Inferior parietal cortex (tissue), 1 donor: ENCODE results near the gene FUS.
"Not testable (repeated sequence)": the region's sequence is repeated elsewhere in the genome, so short reads cannot be mapped to it uniquely, and the experiment has no call there.

Experiments used
- DNase-seq: peaks from one replicate; pipeline ENCODE4 v3.0.0-alpha.2; 2016; ENCODE audit errors: extremely low spot score

The FUS gene

DNA sequence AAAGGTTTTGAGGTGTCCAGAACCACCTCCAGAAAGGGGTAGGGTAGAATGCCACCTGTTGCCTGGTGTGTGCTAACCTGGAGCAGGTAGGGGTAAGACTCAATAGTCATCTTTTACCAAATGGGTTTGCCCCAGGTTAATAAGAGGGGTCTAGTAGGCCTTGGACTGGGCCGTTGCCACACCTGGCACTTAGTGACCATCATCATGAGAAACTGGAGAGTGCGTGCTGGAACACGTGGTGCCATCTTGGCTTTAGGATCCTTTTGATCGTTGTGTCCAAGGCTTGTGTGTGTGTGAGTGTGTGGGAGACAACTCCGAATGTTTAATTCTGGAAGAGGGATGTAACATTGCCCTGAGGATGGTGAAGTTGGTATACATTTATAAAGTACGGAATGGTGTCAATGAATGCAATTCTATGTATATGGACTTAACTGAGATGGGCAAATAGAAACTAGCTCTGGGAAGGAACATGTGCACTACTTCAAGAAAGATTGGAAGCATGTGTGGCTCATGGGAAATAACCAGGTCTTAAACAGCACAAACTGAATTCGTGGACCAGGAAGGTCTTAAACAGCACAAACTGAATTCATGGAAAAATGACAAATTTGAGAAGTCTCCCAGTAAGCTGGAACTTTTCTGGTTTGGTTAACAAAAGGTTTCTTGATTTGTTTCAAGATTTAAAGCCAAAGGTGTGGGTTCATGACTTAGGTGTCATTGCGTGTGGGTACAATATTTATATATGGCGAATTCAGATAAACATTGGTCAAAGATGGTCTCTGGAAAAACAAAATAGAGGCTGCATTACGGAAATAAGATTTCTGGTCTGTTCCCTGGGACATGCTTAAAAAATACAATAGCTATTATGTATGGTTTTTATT, 7.2 kb downstream of the FUS start:
- DNase-seq: no peak

DNA sequence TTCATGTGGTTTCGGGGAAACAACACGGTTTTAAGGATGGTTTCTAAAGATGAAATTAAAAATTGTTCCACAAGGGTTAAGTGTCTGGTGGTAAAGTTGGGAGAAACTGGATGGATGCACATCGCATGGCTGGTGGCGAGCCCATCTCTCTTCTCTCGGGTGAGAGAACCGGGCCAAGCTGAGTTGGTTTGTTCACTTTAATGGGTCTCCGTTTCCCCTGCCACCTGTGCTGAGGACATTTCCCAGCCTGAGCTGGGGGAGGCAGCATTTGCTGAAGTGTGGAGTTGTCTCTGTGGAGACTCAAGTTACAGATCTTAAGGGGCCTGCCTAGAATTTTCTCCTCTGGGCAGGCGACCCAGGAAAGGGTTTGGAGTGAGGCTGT, 7.9 kb downstream of the FUS start:
- no peak for DNase-seq

DNA sequence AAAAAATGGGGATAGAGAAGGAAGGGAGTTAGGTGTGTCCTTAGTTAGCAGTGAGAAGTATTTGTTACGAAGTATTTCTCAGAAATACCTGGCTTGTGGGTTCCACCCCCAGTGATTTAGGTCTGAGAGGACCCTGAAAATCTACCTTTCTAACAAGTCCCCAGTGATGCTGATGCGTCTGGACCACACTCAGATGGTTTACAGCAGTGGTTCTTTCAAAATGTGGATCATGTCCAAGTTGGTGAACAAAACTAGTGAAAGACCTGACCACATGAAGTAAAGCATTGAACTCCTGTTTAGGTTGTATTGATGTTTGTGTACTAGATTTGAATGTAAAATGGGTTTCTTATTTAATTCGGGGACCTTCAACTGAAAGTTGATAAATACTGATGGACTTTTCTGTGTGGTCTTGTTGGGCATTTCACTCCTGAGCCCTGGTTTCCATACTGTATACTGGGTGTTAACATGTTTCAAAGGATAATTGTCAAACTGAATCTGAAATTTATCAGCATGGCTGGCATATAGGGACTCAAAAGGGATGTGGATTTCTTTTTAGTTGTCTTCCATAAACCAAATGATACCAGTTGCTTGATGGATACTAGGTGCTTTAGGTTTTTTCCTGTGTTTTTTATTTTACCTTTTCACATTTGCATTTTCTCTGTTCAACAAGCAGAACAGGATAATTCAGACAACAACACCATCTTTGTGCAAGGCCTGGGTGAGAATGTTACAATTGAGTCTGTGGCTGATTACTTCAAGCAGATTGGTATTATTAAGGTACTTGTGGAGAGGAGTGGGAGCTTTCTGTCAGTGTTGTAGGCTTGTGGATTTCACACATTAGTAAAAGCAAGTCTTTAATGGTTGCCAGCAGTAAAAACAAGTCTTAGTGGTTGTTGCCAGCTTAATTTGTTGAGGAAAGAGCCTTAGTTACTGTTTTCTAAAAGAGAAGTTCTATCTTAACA, 8.8 kb downstream of the FUS start:
- DNase-seq: no peak

DNA sequence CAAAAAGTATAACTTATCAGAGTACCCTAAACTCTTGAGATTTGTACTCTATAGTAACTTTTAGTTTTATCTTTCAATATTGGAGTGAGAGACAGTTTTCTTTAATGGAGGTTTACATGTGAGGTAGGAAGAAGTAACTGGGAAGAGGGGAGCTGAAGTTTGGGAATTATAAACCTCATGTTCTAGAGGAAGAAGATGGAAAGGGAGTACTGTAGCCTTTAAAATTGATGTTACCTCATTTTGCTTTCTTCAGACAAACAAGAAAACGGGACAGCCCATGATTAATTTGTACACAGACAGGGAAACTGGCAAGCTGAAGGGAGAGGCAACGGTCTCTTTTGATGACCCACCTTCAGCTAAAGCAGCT, 9.5 kb downstream of the FUS start:
- no peak for DNase-seq

DNA sequence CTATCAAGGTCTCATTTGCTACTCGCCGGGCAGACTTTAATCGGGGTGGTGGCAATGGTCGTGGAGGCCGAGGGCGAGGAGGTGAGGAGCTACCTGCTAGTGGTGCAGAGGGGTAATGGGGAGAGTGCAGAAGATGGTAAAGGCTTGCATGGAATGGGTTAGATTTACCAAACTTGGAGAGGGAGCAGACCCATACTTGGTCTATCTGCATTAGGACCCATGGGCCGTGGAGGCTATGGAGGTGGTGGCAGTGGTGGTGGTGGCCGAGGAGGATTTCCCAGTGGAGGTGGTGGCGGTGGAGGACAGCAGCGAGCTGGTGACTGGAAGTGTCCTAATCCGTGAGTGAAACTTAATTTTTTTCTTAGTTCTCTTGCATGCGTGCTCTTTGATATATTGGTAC, 10.1 kb downstream of the FUS start:
- DNase-seq: no peak

DNA sequence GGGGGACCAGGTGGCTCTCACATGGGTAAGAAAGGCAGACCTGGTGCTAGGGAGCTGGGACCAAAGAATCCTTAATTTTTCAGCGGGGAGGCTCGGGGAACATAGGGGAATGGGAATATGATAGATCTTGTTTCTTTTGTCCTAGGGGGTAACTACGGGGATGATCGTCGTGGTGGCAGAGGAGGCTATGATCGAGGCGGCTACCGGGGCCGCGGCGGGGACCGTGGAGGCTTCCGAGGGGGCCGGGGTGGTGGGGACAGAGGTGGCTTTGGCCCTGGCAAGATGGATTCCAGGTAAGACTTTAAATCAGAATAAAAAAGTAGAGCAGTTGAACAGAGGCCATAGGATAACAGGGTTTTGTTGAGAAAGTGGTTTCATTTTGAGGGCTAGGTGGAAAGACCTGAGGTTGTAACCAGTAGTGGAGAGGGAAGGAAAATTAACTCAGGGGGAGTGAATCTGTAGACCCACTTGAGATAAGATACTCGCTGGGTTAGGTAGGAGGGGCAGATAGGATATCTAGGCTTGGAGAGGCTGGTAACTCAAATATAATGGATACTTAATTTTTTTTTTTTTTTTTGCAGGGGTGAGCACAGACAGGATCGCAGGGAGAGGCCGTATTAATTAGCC, 11.0 kb downstream of the FUS start:
- no peak for DNase-seq

DNA sequence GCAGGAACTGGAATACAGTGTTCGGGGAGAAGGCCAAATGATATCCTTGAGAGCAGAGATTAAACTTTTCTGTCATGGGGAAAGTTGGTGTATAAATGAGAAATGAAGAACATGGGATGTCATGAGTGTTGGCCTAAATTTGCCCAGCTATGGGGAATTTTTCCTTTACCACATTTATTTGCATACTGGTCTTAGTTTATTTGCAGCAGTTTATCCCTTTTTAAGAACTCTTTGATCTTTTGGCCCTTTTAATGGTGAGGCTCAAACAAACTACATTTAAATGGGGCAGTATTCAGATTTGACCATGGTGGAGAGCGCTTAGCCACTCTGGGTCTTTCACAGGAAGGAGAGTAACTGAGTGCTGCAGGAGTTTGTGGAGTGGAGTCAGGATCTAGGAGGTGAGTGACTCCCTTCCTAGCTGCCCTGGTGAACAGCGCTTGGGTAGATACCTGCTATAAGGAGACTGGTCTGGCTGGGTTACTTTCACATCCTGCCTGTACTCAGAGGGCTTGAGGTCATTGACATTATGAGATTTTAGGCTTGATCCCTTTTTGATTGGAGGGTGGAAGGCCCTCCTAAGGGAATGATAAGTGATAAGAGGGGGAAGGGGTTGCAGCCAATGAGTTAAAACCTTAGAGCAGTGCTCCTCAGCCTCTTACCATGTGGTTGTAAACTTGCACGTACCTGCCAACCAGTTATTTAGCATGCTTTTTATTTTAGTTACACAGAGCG, 11.9 kb downstream of the FUS start:
- no peak for DNase-seq

DNA sequence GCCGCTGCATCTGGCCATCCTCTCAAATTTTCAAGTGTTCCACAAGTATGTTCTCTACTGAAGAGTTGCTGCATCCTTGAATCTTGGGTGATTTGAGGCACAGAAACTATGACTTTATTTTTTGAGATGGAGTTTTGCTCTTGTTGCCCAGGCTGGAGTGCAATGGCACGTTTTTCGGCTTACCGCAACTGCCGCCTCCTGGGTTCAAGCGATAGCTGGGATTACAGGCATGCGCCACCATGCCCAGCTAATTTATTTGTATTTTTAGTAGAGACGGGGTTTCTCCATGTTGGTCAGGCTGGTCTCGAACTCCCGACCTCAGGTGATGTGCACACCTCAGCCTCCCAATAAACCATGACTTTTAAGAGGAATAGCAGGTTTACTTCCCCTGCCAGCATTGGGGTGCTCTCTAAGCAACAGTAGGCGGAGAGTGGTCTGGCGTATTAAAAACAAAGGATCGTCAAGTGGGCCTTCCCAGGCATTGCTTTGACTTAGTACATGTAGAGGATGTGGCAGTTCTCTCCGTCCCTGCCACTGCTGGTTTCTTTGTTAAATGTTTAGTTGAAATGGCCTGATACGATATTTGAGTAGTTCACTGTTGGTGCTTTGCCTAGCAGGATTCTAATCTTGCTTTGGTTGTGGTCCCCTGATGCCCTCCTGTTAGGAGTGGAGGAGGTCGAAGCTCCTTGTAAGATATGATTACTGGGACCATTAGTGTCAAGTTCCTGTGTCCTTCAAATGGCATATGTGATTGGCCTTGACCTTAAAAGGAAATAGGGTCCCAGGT, 13.1 kb downstream of the FUS start:
- DNase-seq: no peak

DNA sequence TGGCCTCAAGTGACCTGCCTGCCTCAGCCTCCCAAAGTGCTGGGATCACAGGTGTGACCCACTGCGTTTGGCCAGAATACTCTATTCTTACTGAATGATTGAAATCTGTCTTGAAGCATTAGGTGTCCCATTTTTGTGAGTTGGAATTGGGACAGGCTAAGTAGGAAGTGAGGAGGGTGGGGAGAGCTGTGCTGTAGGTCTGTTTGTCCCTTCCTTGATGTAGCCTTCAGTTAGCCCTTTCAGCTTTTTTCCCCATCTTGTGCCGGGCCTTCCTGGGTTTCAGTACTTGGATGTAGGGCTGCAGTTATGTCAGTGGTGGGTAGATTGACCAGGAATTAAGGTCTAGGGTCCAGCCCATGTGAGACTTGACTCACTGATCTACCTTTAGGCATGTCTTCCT, 13.9 kb downstream of the FUS start:
- no peak for DNase-seq

DNA sequence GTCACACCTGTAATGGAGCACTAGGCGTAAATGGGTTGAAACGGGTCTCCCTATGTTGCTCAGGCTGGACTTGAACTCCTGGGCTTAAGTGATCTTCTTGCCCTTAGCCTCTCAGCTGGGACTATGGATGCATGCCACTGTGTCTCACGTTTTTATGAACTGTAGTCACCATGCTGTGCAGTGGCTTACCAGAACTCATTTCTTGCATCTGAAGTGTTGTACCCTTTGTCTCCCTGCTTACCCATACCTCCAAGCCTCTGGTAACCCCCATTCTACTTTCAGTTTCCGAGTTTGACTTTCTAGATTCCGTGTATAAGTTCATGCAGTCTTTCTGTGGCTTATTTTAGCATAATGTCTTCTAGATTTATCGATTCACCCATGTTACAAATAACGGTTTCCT, 15.0 kb downstream of the FUS start:
- DNase-seq: no peak

DNA sequence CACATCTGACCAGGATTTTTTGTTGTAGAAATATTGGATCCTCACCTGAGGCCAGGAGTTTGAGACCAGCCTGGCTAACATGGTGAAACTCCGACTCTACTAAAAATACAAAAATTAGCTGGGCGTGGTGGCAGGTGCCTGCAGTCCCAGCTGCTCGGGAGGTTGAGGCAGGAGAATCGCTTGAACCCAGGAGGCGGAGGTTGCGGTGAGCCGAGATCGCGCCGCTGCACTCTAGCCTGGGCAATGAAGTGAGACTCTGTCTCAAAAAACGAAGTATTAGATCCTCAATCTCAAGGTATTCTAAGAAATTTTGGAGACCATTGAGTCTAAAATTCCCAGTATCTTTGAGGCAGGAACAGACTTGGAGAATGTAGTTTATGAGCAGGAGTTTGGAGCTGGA, 15.9 kb downstream of the FUS start:
- not testable (repeated sequence) for DNase-seq

DNA sequence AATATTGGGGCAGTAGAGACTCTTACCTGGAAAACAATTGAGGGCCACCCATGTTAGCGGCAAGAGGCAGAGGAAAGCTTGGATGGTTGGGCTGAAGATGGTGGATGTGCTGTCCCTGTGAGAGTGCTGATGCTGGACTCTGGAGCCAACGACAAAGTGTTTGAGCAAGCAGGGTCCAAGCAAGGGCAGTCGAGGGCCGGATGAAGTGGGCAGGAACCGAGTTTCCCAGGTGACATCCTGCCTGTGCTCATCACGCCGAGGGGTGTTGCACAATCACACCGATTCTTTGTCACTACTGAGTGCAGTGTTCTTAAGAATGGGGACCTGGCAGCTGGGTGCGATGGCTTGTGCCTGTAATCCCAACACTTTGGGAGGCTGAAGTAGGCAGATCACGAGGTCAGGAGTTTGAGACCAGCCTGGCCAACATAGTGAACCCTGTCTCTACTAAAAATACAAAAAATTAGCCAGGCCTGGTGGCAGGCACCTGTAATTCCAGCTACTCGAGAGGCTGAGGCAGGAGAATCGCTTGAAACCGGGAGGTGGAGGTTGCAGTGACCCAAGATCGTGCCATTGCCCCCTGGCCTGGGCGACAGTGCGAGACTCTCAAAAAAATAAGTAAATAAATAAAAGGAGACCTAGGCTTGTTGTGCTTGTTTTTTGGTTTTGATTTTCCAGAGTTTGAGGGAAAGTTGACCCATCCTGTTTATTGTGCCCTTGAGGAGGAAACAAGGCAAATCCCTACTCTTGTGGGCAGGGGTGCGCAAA, 16.6 kb downstream of the FUS start:
- DNase-seq: no peak

DNA sequence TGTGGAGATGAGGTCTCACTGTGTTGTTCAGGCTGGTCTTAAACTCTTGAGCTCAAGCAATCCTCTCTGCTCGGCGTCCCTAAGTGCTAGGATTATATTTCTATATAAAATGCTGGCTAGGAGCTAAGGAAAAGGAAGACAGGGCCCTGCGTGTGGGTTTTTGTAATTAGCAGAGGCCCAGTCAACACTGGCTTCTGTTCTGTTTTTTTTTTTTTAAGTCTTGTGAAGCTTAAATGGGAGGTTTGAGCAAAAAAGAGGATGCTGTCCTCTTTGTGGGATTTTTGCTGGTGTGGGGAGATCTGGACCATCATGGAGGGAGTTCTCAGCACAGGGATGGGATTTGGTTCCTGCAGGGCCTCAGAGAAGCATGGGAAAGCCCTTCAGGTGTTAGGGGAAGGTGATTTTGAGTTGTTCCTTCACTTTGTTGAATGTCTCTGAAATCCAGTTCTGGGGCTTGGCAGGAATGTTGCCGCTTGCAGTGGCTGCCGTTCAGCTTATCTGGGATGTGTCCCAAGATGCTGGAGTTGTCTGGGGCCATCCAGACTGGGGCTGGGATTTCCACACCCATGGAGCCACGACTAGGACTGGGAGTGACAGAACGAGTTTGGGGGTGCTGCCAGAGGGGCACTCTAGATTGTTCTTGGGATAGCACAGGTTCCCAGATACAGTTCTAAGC, 18.4 kb downstream of the FUS start:
- DNase-seq: no peak

DNA sequence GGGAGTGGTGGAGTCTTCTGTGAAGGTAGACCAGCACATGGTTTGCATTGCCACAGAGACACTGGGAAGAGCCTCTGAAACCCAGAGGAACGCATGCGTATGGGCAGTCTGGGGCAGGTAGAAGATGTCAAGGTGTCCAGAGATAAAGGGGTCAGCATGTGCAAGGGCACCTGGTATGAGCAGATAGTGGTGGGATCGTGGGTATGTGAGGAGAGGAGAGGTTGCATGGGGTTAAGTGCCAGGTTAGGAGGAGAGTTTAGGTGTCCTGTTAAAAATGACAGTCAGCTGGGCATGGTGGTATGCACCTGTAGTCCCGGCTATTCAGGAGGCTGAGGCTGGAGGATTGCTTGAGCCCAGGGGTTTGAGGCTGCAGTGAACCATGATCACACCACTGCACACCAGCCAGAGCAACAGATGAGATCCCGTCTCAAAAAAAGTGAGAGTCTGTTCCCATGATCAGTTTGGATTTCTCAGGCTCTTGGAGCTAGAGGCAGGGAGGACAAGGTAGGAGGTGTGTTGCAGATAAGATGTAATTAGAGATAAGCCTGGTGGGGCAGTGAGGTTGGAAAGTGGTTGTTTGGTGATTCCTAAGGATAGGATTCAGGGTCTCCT, 19.6 kb downstream of the FUS start:
- DNase-seq: no peak

DNA sequence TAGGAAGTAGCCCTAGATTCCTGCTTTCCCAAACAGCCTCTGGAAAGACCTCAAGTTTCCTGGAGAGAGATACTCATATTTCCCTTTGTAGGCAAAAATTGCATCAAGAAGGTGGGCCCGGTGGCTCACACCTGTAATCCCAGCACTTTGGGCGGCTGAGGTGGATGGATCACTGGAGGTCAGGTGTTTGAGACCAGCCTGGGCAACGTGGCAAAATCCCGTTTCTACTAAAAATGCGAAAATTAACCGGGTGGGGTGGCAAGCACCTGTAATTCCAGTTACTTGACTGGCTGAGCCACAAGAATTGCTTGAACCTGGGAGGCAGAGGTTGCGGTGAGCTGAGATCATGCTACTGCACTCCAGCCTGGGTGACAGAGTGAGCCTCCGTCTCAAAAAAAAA, 20.2 kb downstream of the FUS start:
- not testable (repeated sequence) for DNase-seq

DNA sequence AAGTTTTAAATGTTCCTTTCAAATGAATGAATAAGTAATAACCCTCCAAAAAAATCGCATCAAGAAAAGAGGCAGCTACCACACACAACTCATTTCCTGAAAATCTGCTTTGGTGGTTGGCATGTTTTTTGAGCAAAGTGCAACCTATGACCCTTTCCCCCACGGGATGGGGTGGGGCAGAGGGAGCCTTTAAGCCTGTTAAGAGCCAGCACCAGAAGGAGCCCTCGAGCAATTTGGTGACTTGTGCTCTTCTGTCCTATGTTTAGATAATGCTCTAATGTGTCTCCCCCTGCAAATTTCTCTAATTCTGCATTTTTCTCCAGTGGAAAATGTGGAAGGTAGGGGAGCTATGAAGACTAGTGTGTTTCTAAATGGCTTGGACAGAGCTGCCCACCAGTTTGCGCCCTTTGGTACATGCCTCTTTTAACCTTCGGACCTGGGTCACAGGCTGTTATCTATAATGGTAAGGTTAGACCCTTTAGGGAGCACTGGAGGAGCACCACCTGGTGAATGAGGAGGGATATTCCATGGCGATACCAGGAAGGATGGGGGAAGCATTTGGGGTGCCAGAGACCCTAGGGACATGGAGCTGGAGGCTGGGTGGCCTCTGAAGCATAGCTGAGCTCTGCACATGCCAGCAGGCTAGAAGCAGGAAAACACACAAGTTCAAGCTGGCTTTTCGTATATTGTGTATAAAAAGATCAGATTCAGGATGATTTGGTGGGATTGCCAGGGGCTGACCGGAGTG, 21.1 kb downstream of the FUS start:
- no peak for DNase-seq

DNA sequence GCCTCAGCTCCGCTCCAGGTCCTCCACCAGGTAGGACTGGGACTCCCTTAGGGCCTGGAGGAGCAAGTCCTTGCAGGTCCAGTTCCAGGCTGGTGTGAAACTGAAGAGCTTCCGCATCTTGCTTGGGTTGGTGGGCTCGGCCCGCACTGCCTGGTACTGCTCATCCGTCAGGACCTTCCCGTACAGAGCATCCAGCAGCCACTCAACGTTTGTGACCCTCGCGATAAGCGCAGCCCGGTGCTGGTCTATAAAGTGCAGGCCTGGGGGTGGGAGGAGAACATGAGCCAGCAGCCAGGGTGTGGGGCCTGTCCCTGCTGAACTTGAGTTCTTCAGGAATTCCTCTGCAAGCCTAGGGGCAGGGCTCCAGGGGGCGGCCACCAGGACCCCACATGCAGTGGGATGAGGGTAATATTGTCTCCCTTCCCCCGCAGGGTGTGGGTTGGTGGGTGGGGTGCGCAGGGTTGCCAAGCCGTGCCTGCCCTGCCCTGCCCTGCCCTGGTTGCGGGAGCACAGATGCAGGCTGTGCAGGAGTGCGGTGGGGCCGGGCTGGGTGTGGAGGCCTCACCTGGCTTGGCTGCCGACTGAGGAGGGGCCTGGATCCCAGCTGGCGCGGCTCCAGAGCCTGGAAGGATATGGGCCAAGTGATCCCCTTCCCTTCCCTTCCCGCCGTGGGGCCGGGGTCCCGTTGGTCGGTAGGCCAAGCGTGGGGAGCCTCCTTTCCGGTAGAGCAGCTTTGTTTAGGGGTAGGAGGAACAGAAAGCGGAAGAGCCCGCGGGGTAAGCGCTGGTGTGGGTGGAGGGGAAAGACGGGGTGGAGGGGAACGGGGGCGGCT, 21.9 kb downstream of the FUS start:
- DNase-seq: no peak
